H1 (cell line): ENCODE measurements around the gene ERO1B. TPM values are rescaled to one million over a fixed set of nuclear protein-coding genes. Genes with fewer than 3 reads are reported as not detected.

Experiments
- CTCF ChIA-PET: fragments of 300-600 bp; sonication (Branson Sonifier 250); formaldehyde crosslinking; loops from one replicate; lab custom pipeline; 2021; ENCODE audit not compliant: partially characterized antibody; lab: Charles Lee
- POLR2A ChIA-PET: fragments of 300-600 bp; sonication (Branson Sonifier 250); formaldehyde crosslinking; loops from one replicate; lab custom pipeline; 2021; ENCODE audit warnings: inconsistent platforms; ENCODE audit not compliant: partially characterized antibody; lab: Charles Lee
- DNase-seq, 2 experiments: peaks; one replicate each; pipeline versions ENCODE4 v3.0.0 to v3.0.0-alpha.2; 2010 to 2022; ENCODE audit warnings: low spot score in 2 of 2, low read depth in 1 of 2, mixed read lengths in 1 of 2
- FAIRE-seq: peaks from 2 replicates; lab custom pipeline; 2011; peaks lifted over from hg19 to GRCh38; lab: Jason Lieb, UNC
- H2AFZ ChIP-seq: 2 replicates; pipeline ENCODE4 v1.8.1; 2012; ENCODE audit warnings: low read length, inconsistent platforms
- H2AK5ac ChIP-seq: 2 replicates; pipeline ENCODE4 v1.6.1; 2013; ENCODE audit warnings: low read depth, low read length
- H2BK120ac ChIP-seq: replicated peaks from 2 replicates; pipeline ENCODE3; 2013; ENCODE audit warnings: low read depth, low read length, inconsistent platforms
- H2BK12ac ChIP-seq: 2 replicates; pipeline ENCODE4 v1.6.1; 2013; ENCODE audit warnings: low read depth, low read length
- H2BK15ac ChIP-seq: 2 replicates; pipeline ENCODE4 v1.6.1; 2013; ENCODE audit warnings: low read length
- H2BK20ac ChIP-seq: 2 replicates; pipeline ENCODE4 v1.6.1; 2013; ENCODE audit warnings: low read length
- H2BK5ac ChIP-seq: 2 replicates; pipeline ENCODE4 v1.6.1; 2013; ENCODE audit warnings: low read depth, low read length
- H3K14ac ChIP-seq: 2 replicates; pipeline ENCODE4 v1.6.1; 2013; ENCODE audit warnings: inconsistent platforms; ENCODE audit not compliant: insufficient read length
- H3K18ac ChIP-seq: 2 replicates; pipeline ENCODE4 v1.6.1; 2013; ENCODE audit warnings: low read length; ENCODE audit errors: extremely low read depth
- H3K23ac ChIP-seq: 2 replicates; pipeline ENCODE4 v1.6.1; 2013; ENCODE audit warnings: inconsistent platforms; ENCODE audit not compliant: insufficient read length
- H3K23me2 ChIP-seq: 2 replicates; pipeline ENCODE4 v1.6.1; 2013; ENCODE audit warnings: low read depth, low read length
- H3K27ac ChIP-seq: 2 replicates; pipeline ENCODE4 v1.6.1; 2011; ENCODE audit warnings: low read depth, low read length, inconsistent platforms
- H3K27me3 ChIP-seq, 4 experiments: replicated peaks in 1 of 4; 1 replicate in 1 of 4; 2 replicates in 3 of 4; pipeline versions ENCODE4 v1.6.1 to v1.8.1; 2011 to 2013; ENCODE audit warnings: low read length in 3 of 4, mild to moderate bottlenecking in 3 of 4, inconsistent platforms in 2 of 4, mixed read lengths in 2 of 4, moderate library complexity in 1 of 4; ENCODE audit not compliant: control insufficient read depth in 3 of 4, insufficient read depth in 3 of 4; ENCODE audit errors: extremely low read depth in 1 of 4
- H3K36me3 ChIP-seq, 4 experiments: 2 replicates each; pipeline versions ENCODE4 v1.6.1 to v1.8.1; 2011 to 2013; ENCODE audit warnings: mild to moderate bottlenecking in 4 of 4, low read length in 3 of 4, moderate library complexity in 2 of 4, control low read depth in 1 of 4, inconsistent platforms in 1 of 4; ENCODE audit not compliant: insufficient read depth in 4 of 4, control insufficient read depth in 2 of 4
- H3K4ac ChIP-seq: replicated peaks from 2 replicates; pipeline ENCODE3; 2013; ENCODE audit warnings: low read length, low read depth, mixed read lengths, inconsistent platforms; ENCODE audit not compliant: insufficient read length
- H3K4me1 ChIP-seq, 4 experiments: replicated peaks in 1 of 4; 1 replicate in 1 of 4; 2 replicates in 3 of 4; pipeline versions ENCODE4 v1.6.1 to v1.8.1; 2011 to 2013; ENCODE audit warnings: low read length in 3 of 4, inconsistent platforms in 2 of 4, mixed read lengths in 1 of 4; ENCODE audit not compliant: insufficient read depth in 4 of 4, control insufficient read depth in 3 of 4
- H3K4me2 ChIP-seq, 2 experiments: 2 replicates each; pipeline versions ENCODE4 v1.6.1 to v1.8.1; 2011 to 2013; ENCODE audit warnings: low read depth in 2 of 2, low read length in 2 of 2, control low read depth in 1 of 2, inconsistent platforms in 1 of 2, mild to moderate bottlenecking in 1 of 2; ENCODE audit not compliant: insufficient read depth in 1 of 2
- H3K4me3 ChIP-seq, 4 experiments: fragments of 200-600, 300-600 bp in 1 of 4; sonication (generic), shearing (Covaris generic), sonication (Bioruptor Twin) in 1 of 4; 2 replicates each; pipeline versions ENCODE4 v1.5.1 to v1.8.1; 2011 to 2016; ENCODE audit warnings: low read length in 4 of 4, low read depth in 3 of 4, control low read depth in 2 of 4, inconsistent platforms in 2 of 4, mild to moderate bottlenecking in 2 of 4, mixed read lengths in 1 of 4, moderate library complexity in 1 of 4; ENCODE audit not compliant: insufficient read depth in 2 of 4; ENCODE audit errors: extremely low read depth in 1 of 4
- H3K56ac ChIP-seq: replicated peaks from 2 replicates; pipeline ENCODE3; 2013; ENCODE audit warnings: low read depth, mild to moderate bottlenecking, mixed read lengths, low read length, inconsistent platforms; ENCODE audit not compliant: insufficient read length
- H3K79me1 ChIP-seq: 2 replicates; pipeline ENCODE4 v1.6.1; 2013; ENCODE audit warnings: low read depth, low read length, control low read depth
- H3K79me2 ChIP-seq, 2 experiments: 2 replicates each; pipeline versions ENCODE4 v1.6.1 to v1.8.1; 2012 to 2013; ENCODE audit warnings: low read length in 2 of 2, mild to moderate bottlenecking in 2 of 2, inconsistent platforms in 1 of 2; ENCODE audit not compliant: insufficient read depth in 2 of 2, control insufficient read depth in 1 of 2
- H3K9ac ChIP-seq, 4 experiments: replicated peaks in 1 of 4; 1 replicate in 1 of 4; 2 replicates in 3 of 4; pipeline versions ENCODE4 v1.6.1 to v1.8.1; 2011 to 2013; ENCODE audit warnings: low read depth in 3 of 4, low read length in 3 of 4, control low read depth in 2 of 4, mild to moderate bottlenecking in 2 of 4, moderate library complexity in 2 of 4, inconsistent platforms in 1 of 4; ENCODE audit errors: extremely low read depth in 1 of 4
- H3K9me3 ChIP-seq, 2 experiments: 2 replicates each; pipeline versions ENCODE4 v1.6.1 to v1.8.1; 2012 to 2013; ENCODE audit warnings: mild to moderate bottlenecking in 2 of 2, moderate library complexity in 2 of 2, control low read depth in 1 of 2, inconsistent platforms in 1 of 2, low read depth in 1 of 2, low read length in 1 of 2, mixed read lengths in 1 of 2; ENCODE audit not compliant: insufficient read depth in 2 of 2
- H4K20me1 ChIP-seq, 2 experiments: replicated peaks in 1 of 2; 2 replicates each; pipeline versions ENCODE3 to v1.8.1; 2011 to 2013; ENCODE audit warnings: inconsistent platforms in 2 of 2, low read length in 2 of 2, mild to moderate bottlenecking in 1 of 2; ENCODE audit not compliant: insufficient read depth in 2 of 2, control insufficient read depth in 1 of 2
- H4K5ac ChIP-seq: 2 replicates; pipeline ENCODE4 v1.6.1; 2013; ENCODE audit warnings: low read length, low read depth, mixed read lengths, inconsistent platforms; ENCODE audit not compliant: insufficient read length
- H4K8ac ChIP-seq: 2 replicates; pipeline ENCODE4 v1.8.0; 2013; ENCODE audit warnings: mild to moderate bottlenecking, moderate library complexity, low read length, inconsistent platforms; ENCODE audit not compliant: insufficient read depth; ENCODE audit errors: extremely low read depth
- H4K91ac ChIP-seq: replicated peaks from 2 replicates; pipeline ENCODE3; 2013; ENCODE audit warnings: low read length, mixed read lengths, inconsistent platforms; ENCODE audit not compliant: insufficient read length
- ATF2 ChIP-seq: IDR thresholded peaks from 2 replicates; pipeline ENCODE4 v1.6.1; 2012; ENCODE audit warnings: low read length, inconsistent platforms
- CBX5 ChIP-seq: fragments of 300-800, 300-1000 bp; sonication (generic); IDR thresholded peaks from 2 replicates; pipeline ENCODE4 v1.7.1; 2016; ENCODE audit warnings: antibody characterized with exemption, low read length, low read depth
- CREB1 ChIP-seq: IDR thresholded peaks from 2 replicates; pipeline ENCODE4 v1.6.1; 2012; ENCODE audit warnings: inconsistent platforms
- E2F6 ChIP-seq: IDR thresholded peaks from 2 replicates; pipeline ENCODE4 v1.6.1; 2012; ENCODE audit warnings: inconsistent platforms
- FOSL1 ChIP-seq: IDR thresholded peaks from 2 replicates; pipeline ENCODE4 v1.6.1; 2011; ENCODE audit warnings: mild to moderate bottlenecking, low read depth, low read length, moderate library complexity; ENCODE audit not compliant: insufficient read depth
- GABPA ChIP-seq: IDR thresholded peaks from 2 replicates; pipeline ENCODE4 v1.6.1; 2011; ENCODE audit warnings: mild to moderate bottlenecking, low read length, moderate library complexity, borderline replicate concordance; ENCODE audit not compliant: insufficient read depth
- GTF2F1 ChIP-seq: IDR thresholded peaks from 2 replicates; pipeline ENCODE4 v1.6.1; 2012; ENCODE audit warnings: low read depth, low read length, improper control_type of control experiment, borderline replicate concordance
- RBBP5 ChIP-seq: IDR thresholded peaks from 2 replicates; pipeline ENCODE4 v1.7.1; 2012; ENCODE audit warnings: low read depth, mild to moderate bottlenecking, inconsistent platforms, low read length, moderate library complexity, borderline replicate concordance
- RFX5 ChIP-seq: IDR thresholded peaks from 2 replicates; pipeline ENCODE4 v1.6.1; 2011; ENCODE audit warnings: low read depth, low read length, improper control_type of control experiment, borderline replicate concordance
- RXRA ChIP-seq: IDR thresholded peaks from 2 replicates; pipeline ENCODE4 v1.6.1; 2011; ENCODE audit warnings: low read depth, mild to moderate bottlenecking, low read length, moderate library complexity; ENCODE audit not compliant: insufficient read depth
- SRF ChIP-seq: IDR thresholded peaks from 2 replicates; pipeline ENCODE4 v1.6.1; 2011; ENCODE audit warnings: mild to moderate bottlenecking, low read depth, low read length, moderate library complexity
- WGBS, 2 experiments: shearing (Covaris generic) in 1 of 2; methylation state at CpG; one replicate each; pipeline versions ENCODE4 v1.1.6 to v1.1.7; 2013 to 2015; ENCODE audit warnings: low lambda C conversion rate in 2 of 2, mixed read lengths in 2 of 2, inconsistent platforms in 1 of 2, low coverage in 1 of 2, missing lambda C conversion rate in 1 of 2; ENCODE audit not compliant: insufficient replicate concordance in 2 of 2, insufficient coverage in 1 of 2, insufficient read length in 1 of 2; ENCODE audit errors: extremely low coverage in 1 of 2, missing lambda C conversion rate in 1 of 2; 5-methylcytosine and 5-hydroxymethylcytosine counted together
- polyA plus RNA-seq, 7 experiments: library from polyadenylated mRNA; depleted of rRNA in 3 of 7; stranded (reverse) in 5 of 7; unstranded in 2 of 7; fragments of >200 nt in 5 of 7; fragments of 200-250 nt in 2 of 7; gene quantifications; 1 replicate in 5 of 7; 2 replicates in 1 of 7; 4 replicates in 1 of 7; pipeline versions ENCODE4 v1.2.1 to v1.2.3, GENCODE V29; 2011 to 2013; ENCODE audit warnings: missing spikeins in 2 of 7, mixed read lengths in 2 of 7
- total RNA-seq: library from RNA; stranded (reverse); fragmentation: NEBNext Ultra II Directional; extraction: Animal tissue kit (Norgen Biotek cat#: 25700); gene quantifications from 2 replicates; pipeline ENCODE4 v1.2.1, GENCODE V29; 2021

Gene ERO1B
- total and polyA plus RNA-seq, 2 of the 8 experiments (the other 6 are each of a cell fraction or from before 2014, with no cell fraction given), result 0.74 to 5.6 TPM

DNA sequence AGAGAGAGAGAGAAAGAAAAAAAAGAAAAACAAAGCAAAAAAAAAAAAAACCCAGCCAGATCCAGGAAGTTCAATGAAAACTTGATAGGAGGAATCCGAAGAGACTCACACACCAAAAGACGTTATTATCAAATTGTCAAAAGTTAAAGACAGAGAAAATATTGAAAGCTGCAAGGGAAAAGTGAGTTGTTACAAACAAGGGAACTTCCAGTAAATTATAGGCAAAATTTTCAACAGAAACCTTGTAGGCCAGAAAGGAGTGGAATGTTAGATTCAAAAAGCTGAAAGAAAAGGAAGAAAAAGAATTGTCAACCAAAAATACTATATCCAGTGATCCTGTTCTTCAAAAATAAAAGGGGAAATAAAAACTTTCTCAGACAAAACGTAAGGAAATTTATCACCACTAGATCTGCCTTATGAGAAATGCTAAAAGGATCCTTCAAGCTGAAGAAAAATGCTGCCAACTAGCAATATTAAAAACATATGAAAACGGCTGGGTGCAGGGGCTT, 23.6 kb downstream of the ERO1B start:
- Histone ChIP-seq H3K9ac (no peak overlapping the region), H3K14ac (no peak overlapping the region), H3K18ac (no peak overlapping the region), H3K79me2 (no peaks in the 10 kb centered on the region), H3K4ac (no peak overlapping the region), H3K23ac (no peak overlapping the region), H3K27ac (no peak overlapping the region), H2AFZ (no peak overlapping the region), H3K56ac (no peak overlapping the region), H2BK5ac (no peak overlapping the region), H3K79me1 (no peaks in the 10 kb centered on the region), H3K9me3 (peaks cover 3% of the 10 kb centered on the region in 2 experiments; a peak in 1 of 4 replicates), H2AK5ac (no peak overlapping the region), H3K23me2 (no peaks in the 10 kb centered on the region), H2BK12ac (no peak overlapping the region), H2BK15ac (no peak overlapping the region), H4K8ac (no peak overlapping the region), H2BK120ac (no peak overlapping the region), H4K5ac (no peak overlapping the region), H3K4me3 (no peak overlapping the region), H3K4me2 (no peak overlapping the region), H3K36me3 (peaks cover 0 to 2% (median 0%) of the 10 kb centered on the region in 4 experiments; a peak in 1 of 8 replicates), H4K20me1 (no peaks in the 10 kb centered on the region), H3K4me1 (no peaks in the 10 kb centered on the region), H2BK20ac (no peak overlapping the region), H3K27me3 (no peaks in the 10 kb centered on the region; a peak in 1 of 7 replicates), H4K91ac (no peak overlapping the region)
- ChIA-PET CTCF (interaction anchor here (1.0 kb wide), 1 partner anchor 26 kb away, joined by 3 read pairs; no protein-coding TSS in a partner anchor), POLR2A (no interaction called here)
- FAIRE-seq, result no peak
- WGBS, 2 experiments, result 73% methylated on average over 4 of the region's 4 CpGs; no CpG with 5 or more reads in 1 of the 2 experiments
- DNase-seq, result no peak
- TF ChIP-seq CBX5 (no peak), CREB1 (no peak), RBBP5 (no peak), E2F6 (no peak), RFX5 (no peak), GTF2F1 (no peak), SRF (no peak), ATF2 (no peak), GABPA (no peak), FOSL1 (no peak), RXRA (no peak)
